Activated B cell treated with CpG ODN at 0.5 μM for 24 hours (primary cell): ENCODE data around the gene MID1IP1. TPM values are rescaled to one million over a fixed set of nuclear protein-coding genes. Genes with fewer than 3 reads are reported as not detected.

Experiments used
- ATAC-seq: fragments of 200-7000 bp; cut with Tn5 transposase; one replicate; pipeline ENCODE4 v1.10.0; 2021; ENCODE audit warnings: low read depth, mild to moderate bottlenecking, moderate library complexity
- CTCF ChIA-PET: fragments of 350-600 bp; sonication (Branson Sonifier 250); formaldehyde crosslinking; loops from one replicate; lab custom pipeline; 2021; ENCODE audit warnings: antibody characterized with exemption; lab: Charles Lee
- POLR2A ChIA-PET: fragments of 350-600 bp; sonication (Branson Sonifier 250); formaldehyde crosslinking; loops from one replicate; lab custom pipeline; 2021; ENCODE audit warnings: antibody characterized with exemption; lab: Charles Lee
- DNase-seq: peaks from one replicate; pipeline ENCODE4 v3.0.0; 2022
- H3K27ac Mint-ChIP-seq: one replicate; pipeline ENCODE4 v1.8.0; 2020; ENCODE audit warnings: mixed read lengths
- H3K27me3 Mint-ChIP-seq: one replicate; pipeline ENCODE4 v1.8.0; 2021; ENCODE audit warnings: mixed read lengths
- H3K36me3 Mint-ChIP-seq: one replicate; pipeline ENCODE4 v1.8.0; 2021; ENCODE audit warnings: low read depth, mixed read lengths
- H3K4me1 Mint-ChIP-seq: one replicate; pipeline ENCODE4 v1.8.0; 2021; ENCODE audit warnings: mixed read lengths
- H3K4me3 Mint-ChIP-seq: one replicate; pipeline ENCODE4 v1.8.0; 2020; ENCODE audit warnings: mild to moderate bottlenecking, mixed read lengths
- H3K9me3 Mint-ChIP-seq: one replicate; pipeline ENCODE4 v1.8.0; 2020; ENCODE audit warnings: mixed read lengths
- intact Hi-C: fragments of 100-400 bp; cut with micrococcal nuclease; formaldehyde crosslinking; loops from one replicate; pipeline ENCODE4 v1.15.1; 2024
- total RNA-seq: library from RNA; stranded (reverse); gene quantifications from 2 replicates; pipeline ENCODE4 v1.2.3, GENCODE V29; 2022
- TF ChIP-seq, protein P1 (sequence below): fragments of 200-600 bp; IDR thresholded peaks from one replicate; pipeline ENCODE4 v1.8.0; 2022; ENCODE audit warnings: antibody characterized with exemption, mild to moderate bottlenecking

Gene MID1IP1
- total RNA-seq, 1 donor from 2014 or later, result 29.7 TPM

- Mint-ChIP-seq H3K9me3 (no peaks in the 10 kb centered on the region), H3K4me1 (no peaks in the 10 kb centered on the region), H3K4me3 (no peak overlapping the region), H3K27me3 (no peaks in the 10 kb centered on the region), H3K36me3 (no peaks in the 10 kb centered on the region), H3K27ac (no peak overlapping the region)
- CTCF ChIA-PET, result no interaction called here
- ATAC-seq (no peak), DNase-seq (no peak)
- intact Hi-C loops, result no loop called here
- TF ChIP-seq, protein P1, sequence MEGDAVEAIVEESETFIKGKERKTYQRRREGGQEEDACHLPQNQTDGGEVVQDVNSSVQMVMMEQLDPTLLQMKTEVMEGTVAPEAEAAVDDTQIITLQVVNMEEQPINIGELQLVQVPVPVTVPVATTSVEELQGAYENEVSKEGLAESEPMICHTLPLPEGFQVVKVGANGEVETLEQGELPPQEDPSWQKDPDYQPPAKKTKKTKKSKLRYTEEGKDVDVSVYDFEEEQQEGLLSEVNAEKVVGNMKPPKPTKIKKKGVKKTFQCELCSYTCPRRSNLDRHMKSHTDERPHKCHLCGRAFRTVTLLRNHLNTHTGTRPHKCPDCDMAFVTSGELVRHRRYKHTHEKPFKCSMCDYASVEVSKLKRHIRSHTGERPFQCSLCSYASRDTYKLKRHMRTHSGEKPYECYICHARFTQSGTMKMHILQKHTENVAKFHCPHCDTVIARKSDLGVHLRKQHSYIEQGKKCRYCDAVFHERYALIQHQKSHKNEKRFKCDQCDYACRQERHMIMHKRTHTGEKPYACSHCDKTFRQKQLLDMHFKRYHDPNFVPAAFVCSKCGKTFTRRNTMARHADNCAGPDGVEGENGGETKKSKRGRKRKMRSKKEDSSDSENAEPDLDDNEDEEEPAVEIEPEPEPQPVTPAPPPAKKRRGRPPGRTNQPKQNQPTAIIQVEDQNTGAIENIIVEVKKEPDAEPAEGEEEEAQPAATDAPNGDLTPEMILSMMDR, result no peak
- POLR2A ChIA-PET, result no interaction called here
Observed at GRCh38 chrX:38820751-38821150, 19.5 kb downstream of the MID1IP1 start.

GRCh38 chrX:38824176-38824575, 22.9 kb downstream of the MID1IP1 start:
- POLR2A ChIA-PET, result no interaction called here
- no peak for DNase-seq
- CTCF ChIA-PET, result no interaction called here
- TF ChIP-seq, protein P1, result no peak
- no peak for ATAC-seq
- intact Hi-C loops, result no loop called here
- Mint-ChIP-seq H3K27me3 (no peaks in the 10 kb centered on the region), H3K4me3 (no peak overlapping the region), H3K27ac (no peak overlapping the region), H3K9me3 (no peaks in the 10 kb centered on the region), H3K36me3 (no peaks in the 10 kb centered on the region), H3K4me1 (no peaks in the 10 kb centered on the region)

GRCh38 chrX:38831949-38832348, 30.7 kb downstream of the MID1IP1 start:
- Mint-ChIP-seq H3K27me3 (no peaks in the 10 kb centered on the region), H3K4me1 (no peaks in the 10 kb centered on the region), H3K36me3 (no peaks in the 10 kb centered on the region), H3K9me3 (no peaks in the 10 kb centered on the region), H3K4me3 (no peak overlapping the region), H3K27ac (no peak overlapping the region)
- CTCF ChIA-PET, result no interaction called here
- POLR2A ChIA-PET, result no interaction called here
- DNase-seq (no peak), ATAC-seq (no peak)
- TF ChIP-seq, protein P1, result no peak
- intact Hi-C loops, result no loop called here

GRCh38 chrX:38837389-38837788, 36.1 kb downstream of the MID1IP1 start:
- no peak overlapping the region for H3K27ac Mint-ChIP-seq
- H3K9me3 Mint-ChIP-seq, result no peaks in the 10 kb centered on the region
- intact Hi-C loops, result no loop called here
- ChIA-PET POLR2A (no interaction called here), CTCF (no interaction called here)
- no peaks in the 10 kb centered on the region for H3K27me3 Mint-ChIP-seq
- TF ChIP-seq, protein P1, result no peak
- no peaks in the 10 kb centered on the region for H3K36me3 Mint-ChIP-seq
- ATAC-seq (no peak), DNase-seq (no peak)
- H3K4me1 Mint-ChIP-seq, result no peaks in the 10 kb centered on the region
- no peak overlapping the region for H3K4me3 Mint-ChIP-seq

DNA sequence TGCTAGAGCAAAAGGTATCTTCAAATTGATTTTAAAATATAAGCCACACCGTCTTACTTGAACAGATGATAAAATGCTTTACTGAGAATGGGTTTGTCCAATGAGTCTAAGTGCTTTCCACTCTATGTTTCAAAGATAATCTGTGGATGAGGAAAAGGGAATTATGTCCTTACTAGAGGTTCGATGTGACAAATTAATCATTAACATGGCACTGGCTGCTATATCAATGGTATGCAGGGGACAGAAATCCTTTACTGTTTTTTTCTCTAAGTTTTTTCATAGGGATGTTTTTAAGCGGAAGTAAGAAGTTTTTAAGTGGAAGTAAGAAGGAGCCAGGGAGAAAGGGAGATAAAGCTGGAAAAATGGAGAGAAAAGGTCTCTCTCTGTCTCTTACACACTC, 38.0 kb downstream of the MID1IP1 start:
- CTCF ChIA-PET, result no interaction called here
- Mint-ChIP-seq H3K36me3 (no peaks in the 10 kb centered on the region), H3K4me1 (no peaks in the 10 kb centered on the region), H3K27me3 (no peaks in the 10 kb centered on the region), H3K4me3 (no peak overlapping the region), H3K27ac (no peak overlapping the region), H3K9me3 (no peaks in the 10 kb centered on the region)
- no peak for DNase-seq
- TF ChIP-seq, protein P1, result no peak
- POLR2A ChIA-PET, result no interaction called here
- no peak for ATAC-seq
- intact Hi-C loops, result no loop called here
